ENCODE data around the gene MTA3. TPM values are rescaled to one million over a fixed set of nuclear protein-coding genes. Genes with fewer than 3 reads are reported as not detected.

The MTA3 gene
- total and polyA plus RNA-seq, 9 of the 15 experiments (the other 6 are each of a cell fraction or from before 2014, with no cell fraction given): 12.4 to 39.6 (median 23.5) TPM

- TF ChIP-seq, protein P1, sequence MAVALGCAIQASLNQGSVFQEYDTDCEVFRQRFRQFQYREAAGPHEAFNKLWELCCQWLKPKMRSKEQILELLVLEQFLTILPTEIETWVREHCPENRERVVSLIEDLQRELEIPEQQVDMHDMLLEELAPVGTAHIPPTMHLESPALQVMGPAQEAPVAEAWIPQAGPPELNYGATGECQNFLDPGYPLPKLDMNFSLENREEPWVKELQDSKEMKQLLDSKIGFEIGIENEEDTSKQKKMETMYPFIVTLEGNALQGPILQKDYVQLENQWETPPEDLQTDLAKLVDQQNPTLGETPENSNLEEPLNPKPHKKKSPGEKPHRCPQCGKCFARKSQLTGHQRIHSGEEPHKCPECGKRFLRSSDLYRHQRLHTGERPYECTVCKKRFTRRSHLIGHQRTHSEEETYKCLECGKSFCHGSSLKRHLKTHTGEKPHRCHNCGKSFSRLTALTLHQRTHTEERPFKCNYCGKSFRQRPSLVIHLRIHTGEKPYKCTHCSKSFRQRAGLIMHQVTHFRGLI (CRISPR knock-in tag; IDR thresholded peaks at IDR 0.05): no peak
- TF ChIP-seq FOXA1 (IDR thresholded peaks at IDR 0.05; ENCODE audit: borderline replicate concordance) (no peak), PTRF (tag; IDR thresholded peaks at IDR 0.05) (no peak), ZKSCAN1 (IDR thresholded peaks at IDR 0.05; ENCODE audit: low read depth, low read length) (no peak), FOXO4 (CRISPR knock-in tag; IDR thresholded peaks at IDR 0.05) (no peak), RBFOX2 (IDR thresholded peaks at IDR 0.05; ENCODE audit: low read depth, low read length) (peak; percentile 68), FOS (IDR thresholded peaks at IDR 0.05; ENCODE audit: extremely low read depth, insufficient read length) (no peak), MTA3 (IDR thresholded peaks at IDR 0.05; ENCODE audit: borderline replicate concordance) (no peak), SRF (CRISPR knock-in tag; IDR thresholded peaks at IDR 0.05) (no peak), FOXP1 (CRISPR knock-in tag; IDR thresholded peaks at IDR 0.05) (no peak), SNIP1 (IDR thresholded peaks at IDR 0.05; ENCODE audit: low read depth) (no peak), CEBPB (tag; IDR thresholded peaks at IDR 0.05) (no peak), RBM22 (IDR thresholded peaks at IDR 0.05; ENCODE audit: low read depth, low read length, poor library complexity, severe bottlenecking) (no peak), RBM34 (IDR thresholded peaks at IDR 0.05; ENCODE audit: borderline replicate concordance, insufficient read depth, low read length) (no peak), ELF2 (CRISPR knock-in tag; IDR thresholded peaks at IDR 0.05) (no peak), CBFA2T2 (conservative IDR thresholded peaks at IDR 0.05) (no peak), BCL6 (CRISPR knock-in tag; IDR thresholded peaks at IDR 0.05) (no peak), TGIF2 (CRISPR knock-in tag; IDR thresholded peaks at IDR 0.05) (no peak)
- TF ChIP-seq, protein P2, sequence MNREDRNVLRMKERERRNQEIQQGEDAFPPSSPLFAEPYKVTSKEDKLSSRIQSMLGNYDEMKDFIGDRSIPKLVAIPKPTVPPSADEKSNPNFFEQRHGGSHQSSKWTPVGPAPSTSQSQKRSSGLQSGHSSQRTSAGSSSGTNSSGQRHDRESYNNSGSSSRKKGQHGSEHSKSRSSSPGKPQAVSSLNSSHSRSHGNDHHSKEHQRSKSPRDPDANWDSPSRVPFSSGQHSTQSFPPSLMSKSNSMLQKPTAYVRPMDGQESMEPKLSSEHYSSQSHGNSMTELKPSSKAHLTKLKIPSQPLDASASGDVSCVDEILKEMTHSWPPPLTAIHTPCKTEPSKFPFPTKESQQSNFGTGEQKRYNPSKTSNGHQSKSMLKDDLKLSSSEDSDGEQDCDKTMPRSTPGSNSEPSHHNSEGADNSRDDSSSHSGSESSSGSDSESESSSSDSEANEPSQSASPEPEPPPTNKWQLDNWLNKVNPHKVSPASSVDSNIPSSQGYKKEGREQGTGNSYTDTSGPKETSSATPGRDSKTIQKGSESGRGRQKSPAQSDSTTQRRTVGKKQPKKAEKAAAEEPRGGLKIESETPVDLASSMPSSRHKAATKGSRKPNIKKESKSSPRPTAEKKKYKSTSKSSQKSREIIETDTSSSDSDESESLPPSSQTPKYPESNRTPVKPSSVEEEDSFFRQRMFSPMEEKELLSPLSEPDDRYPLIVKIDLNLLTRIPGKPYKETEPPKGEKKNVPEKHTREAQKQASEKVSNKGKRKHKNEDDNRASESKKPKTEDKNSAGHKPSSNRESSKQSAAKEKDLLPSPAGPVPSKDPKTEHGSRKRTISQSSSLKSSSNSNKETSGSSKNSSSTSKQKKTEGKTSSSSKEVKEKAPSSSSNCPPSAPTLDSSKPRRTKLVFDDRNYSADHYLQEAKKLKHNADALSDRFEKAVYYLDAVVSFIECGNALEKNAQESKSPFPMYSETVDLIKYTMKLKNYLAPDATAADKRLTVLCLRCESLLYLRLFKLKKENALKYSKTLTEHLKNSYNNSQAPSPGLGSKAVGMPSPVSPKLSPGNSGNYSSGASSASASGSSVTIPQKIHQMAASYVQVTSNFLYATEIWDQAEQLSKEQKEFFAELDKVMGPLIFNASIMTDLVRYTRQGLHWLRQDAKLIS (CRISPR knock-in tag; IDR thresholded peaks at IDR 0.05): no peak
These were observed at the start of gene MTA3 (continued) for GRCh38 chr2:42568401-42569115.

Data from K562 (cell line).